ENCODE data around the gene MACO1.

Gene MACO1

DNA sequence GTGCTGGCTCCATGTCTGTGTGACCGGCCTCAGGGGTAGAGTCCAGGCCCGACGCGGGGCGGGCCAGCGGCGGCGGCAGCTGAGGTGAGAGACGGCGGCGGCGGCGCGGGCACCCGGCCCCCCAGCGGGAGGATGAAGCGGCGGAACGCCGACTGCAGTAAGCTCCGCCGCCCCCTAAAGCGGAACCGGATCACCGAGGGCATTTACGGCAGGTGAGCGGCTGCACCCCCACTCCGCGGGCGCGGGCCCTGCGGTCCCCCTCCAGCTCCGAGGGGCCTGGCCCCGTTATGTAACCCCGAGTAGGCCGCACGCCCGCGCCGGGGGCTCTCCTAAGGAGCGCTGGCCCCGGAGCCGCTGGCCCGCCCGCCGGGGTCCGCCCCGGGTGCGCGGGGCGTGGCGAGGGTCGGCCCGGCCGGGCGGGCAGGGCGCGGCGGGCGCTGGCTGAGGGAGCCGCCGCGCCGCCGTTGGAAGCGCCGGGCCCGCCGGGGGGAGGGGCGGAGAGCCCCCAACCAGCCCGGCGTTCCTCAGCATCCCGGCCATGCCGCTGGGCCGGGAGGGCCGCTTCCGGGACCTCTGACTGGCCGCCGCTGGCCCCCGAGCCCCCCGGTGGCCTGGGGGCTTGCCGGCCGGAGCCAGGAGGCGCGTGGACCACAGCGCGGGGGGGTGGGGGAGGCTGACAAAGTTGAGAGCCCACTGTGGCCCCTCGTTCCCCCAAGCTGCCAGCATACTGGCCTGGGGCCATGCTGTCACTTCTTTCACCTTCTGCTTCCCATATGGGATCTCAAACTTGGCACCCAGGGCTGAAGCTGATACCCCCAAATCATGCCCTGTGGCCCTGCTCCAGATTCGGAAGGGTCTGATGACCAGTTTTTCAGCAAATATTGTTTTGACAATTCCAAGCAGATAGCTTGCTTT lies 527 bp downstream of the MACO1 start (continued):
- TF ChIP-seq, protein P1, sequence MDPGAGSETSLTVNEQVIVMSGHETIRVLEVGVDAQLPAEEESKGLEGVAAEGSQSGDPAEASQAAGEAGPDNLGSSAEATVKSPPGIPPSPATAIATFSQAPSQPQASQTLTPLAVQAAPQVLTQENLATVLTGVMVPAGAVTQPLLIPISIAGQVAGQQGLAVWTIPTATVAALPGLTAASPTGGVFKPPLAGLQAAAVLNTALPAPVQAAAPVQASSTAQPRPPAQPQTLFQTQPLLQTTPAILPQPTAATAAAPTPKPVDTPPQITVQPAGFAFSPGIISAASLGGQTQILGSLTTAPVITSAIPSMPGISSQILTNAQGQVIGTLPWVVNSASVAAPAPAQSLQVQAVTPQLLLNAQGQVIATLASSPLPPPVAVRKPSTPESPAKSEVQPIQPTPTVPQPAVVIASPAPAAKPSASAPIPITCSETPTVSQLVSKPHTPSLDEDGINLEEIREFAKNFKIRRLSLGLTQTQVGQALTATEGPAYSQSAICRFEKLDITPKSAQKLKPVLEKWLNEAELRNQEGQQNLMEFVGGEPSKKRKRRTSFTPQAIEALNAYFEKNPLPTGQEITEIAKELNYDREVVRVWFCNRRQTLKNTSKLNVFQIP (CRISPR knock-in tag; IDR thresholded peaks at IDR 0.05; ENCODE audit: borderline replicate concordance, low read depth), result no peak
- TF ChIP-seq PPARA (CRISPR knock-in tag; IDR thresholded peaks at IDR 0.05; ENCODE audit: borderline replicate concordance), result no peak

DNA sequence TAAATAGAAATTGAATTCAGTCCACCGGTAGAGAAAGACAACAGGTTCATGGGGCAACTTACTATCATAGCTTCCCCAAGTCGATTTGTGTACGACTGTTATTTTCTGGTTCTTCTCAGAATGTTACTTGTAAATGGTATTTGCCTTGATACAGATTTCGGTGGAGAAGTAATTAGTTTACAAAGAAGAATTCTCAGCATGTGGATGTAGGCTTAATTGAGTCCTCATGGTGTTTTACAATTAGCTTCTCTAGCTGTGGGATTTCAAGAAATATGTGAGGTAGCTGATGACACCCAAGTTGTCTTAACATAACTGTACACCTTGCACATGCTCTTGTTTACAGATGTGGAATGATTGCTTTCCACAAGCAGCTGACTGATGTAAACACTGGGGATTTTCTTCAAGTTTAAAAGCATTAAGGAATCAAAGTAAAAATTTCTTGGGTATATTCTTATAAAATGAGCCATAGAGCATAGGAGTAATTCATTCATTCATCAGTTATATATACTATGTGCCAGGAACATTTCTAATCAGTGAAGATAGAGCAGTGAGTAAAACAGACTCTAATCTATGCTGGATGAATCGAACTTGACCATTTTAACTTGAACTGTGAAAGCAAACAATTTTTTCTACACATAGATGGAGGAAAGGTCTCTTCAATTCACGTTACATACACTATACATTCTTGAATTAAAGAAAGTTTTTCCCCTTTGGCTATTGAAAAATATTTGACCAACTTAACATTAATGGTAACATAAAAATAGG lies 1.4 kb downstream of the MACO1 start:
- no peak for ATAC-seq
- TF ChIP-seq PPARA (CRISPR knock-in tag; IDR thresholded peaks at IDR 0.05; ENCODE audit: borderline replicate concordance) (no peak), ZFP30 (CRISPR knock-in tag; IDR thresholded peaks at IDR 0.05) (no peak), SNAI2 (CRISPR knock-in tag; IDR thresholded peaks at IDR 0.05) (no peak), ZNF70 (CRISPR knock-in tag; IDR thresholded peaks at IDR 0.05) (no peak), ZFP3 (CRISPR knock-in tag; IDR thresholded peaks at IDR 0.05) (no peak), ARNTL (CRISPR knock-in tag; IDR thresholded peaks at IDR 0.05; ENCODE audit: borderline replicate concordance, low read depth) (no peak), GLIS3 (CRISPR knock-in tag; IDR thresholded peaks at IDR 0.05) (no peak), OSR1 (CRISPR knock-in tag; IDR thresholded peaks at IDR 0.05) (no peak), BACH2 (CRISPR knock-in tag; IDR thresholded peaks at IDR 0.05; ENCODE audit: borderline replicate concordance) (no peak), TCF4 (CRISPR knock-in tag; IDR thresholded peaks at IDR 0.05; ENCODE audit: borderline replicate concordance) (no peak)
- TF ChIP-seq, protein P1 (CRISPR knock-in tag; IDR thresholded peaks at IDR 0.05; ENCODE audit: borderline replicate concordance, low read depth), result no peak
- TF ChIP-seq, protein P2, sequence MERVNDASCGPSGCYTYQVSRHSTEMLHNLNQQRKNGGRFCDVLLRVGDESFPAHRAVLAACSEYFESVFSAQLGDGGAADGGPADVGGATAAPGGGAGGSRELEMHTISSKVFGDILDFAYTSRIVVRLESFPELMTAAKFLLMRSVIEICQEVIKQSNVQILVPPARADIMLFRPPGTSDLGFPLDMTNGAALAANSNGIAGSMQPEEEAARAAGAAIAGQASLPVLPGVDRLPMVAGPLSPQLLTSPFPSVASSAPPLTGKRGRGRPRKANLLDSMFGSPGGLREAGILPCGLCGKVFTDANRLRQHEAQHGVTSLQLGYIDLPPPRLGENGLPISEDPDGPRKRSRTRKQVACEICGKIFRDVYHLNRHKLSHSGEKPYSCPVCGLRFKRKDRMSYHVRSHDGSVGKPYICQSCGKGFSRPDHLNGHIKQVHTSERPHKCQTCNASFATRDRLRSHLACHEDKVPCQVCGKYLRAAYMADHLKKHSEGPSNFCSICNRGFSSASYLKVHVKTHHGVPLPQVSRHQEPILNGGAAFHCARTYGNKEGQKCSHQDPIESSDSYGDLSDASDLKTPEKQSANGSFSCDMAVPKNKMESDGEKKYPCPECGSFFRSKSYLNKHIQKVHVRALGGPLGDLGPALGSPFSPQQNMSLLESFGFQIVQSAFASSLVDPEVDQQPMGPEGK (CRISPR knock-in tag; IDR thresholded peaks at IDR 0.05; ENCODE audit: borderline replicate concordance), result no peak
- TF ChIP-seq, protein P3, sequence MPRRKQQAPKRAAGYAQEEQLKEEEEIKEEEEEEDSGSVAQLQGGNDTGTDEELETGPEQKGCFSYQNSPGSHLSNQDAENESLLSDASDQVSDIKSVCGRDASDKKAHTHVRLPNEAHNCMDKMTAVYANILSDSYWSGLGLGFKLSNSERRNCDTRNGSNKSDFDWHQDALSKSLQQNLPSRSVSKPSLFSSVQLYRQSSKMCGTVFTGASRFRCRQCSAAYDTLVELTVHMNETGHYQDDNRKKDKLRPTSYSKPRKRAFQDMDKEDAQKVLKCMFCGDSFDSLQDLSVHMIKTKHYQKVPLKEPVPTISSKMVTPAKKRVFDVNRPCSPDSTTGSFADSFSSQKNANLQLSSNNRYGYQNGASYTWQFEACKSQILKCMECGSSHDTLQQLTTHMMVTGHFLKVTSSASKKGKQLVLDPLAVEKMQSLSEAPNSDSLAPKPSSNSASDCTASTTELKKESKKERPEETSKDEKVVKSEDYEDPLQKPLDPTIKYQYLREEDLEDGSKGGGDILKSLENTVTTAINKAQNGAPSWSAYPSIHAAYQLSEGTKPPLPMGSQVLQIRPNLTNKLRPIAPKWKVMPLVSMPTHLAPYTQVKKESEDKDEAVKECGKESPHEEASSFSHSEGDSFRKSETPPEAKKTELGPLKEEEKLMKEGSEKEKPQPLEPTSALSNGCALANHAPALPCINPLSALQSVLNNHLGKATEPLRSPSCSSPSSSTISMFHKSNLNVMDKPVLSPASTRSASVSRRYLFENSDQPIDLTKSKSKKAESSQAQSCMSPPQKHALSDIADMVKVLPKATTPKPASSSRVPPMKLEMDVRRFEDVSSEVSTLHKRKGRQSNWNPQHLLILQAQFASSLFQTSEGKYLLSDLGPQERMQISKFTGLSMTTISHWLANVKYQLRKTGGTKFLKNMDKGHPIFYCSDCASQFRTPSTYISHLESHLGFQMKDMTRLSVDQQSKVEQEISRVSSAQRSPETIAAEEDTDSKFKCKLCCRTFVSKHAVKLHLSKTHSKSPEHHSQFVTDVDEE (CRISPR knock-in tag; IDR thresholded peaks at IDR 0.05), result no peak
- TF ChIP-seq, protein P4, sequence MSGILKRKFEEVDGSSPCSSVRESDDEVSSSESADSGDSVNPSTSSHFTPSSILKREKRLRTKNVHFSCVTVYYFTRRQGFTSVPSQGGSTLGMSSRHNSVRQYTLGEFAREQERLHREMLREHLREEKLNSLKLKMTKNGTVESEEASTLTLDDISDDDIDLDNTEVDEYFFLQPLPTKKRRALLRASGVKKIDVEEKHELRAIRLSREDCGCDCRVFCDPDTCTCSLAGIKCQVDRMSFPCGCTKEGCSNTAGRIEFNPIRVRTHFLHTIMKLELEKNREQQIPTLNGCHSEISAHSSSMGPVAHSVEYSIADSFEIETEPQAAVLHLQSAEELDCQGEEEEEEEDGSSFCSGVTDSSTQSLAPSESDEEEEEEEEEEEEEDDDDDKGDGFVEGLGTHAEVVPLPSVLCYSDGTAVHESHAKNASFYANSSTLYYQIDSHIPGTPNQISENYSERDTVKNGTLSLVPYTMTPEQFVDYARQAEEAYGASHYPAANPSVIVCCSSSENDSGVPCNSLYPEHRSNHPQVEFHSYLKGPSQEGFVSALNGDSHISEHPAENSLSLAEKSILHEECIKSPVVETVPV (CRISPR knock-in tag; IDR thresholded peaks at IDR 0.05), result no peak

DNA sequence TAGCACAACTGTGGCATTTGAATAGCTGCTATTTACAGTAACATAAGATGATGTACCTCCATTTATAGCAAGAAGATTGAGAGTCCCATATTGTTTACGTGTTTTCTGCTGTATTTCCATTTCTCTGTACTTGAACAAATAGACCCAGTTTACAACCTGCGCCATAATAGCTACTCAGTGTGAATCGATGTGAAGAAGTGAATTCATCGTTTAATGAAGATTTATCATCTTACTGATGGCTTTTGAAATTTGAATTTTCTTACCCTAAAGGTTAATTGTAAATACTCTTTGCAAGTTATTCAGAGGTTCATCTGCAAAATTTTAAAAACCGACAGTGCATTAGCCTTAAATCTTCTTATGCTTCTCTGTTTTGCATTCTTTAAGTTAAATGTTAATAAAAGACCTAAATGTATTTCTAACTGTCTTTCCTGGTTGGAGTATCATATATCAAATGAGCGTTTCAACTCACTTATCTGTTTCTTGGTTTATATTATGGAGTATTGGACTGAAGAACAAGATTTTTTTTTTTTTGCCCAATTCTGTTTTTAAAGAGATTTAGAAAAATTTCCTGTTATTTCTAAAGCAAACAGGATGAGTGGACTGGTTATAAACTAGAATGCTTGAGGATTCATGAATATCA lies 2.2 kb downstream of the MACO1 start:
- TF ChIP-seq, protein P1 (CRISPR knock-in tag; IDR thresholded peaks at IDR 0.05; ENCODE audit: borderline replicate concordance, low read depth), result no peak
- TF ChIP-seq TCF4 (CRISPR knock-in tag; IDR thresholded peaks at IDR 0.05; ENCODE audit: borderline replicate concordance) (no peak), GLIS3 (CRISPR knock-in tag; IDR thresholded peaks at IDR 0.05) (no peak), ESRRG (CRISPR knock-in tag; IDR thresholded peaks at IDR 0.05) (no peak), CSDC2 (CRISPR knock-in tag; IDR thresholded peaks at IDR 0.05) (no peak), TOX (CRISPR knock-in tag; IDR thresholded peaks at IDR 0.05; ENCODE audit: borderline replicate concordance) (no peak)
- TF ChIP-seq, protein P4 (CRISPR knock-in tag; IDR thresholded peaks at IDR 0.05), result no peak
- ATAC-seq, result no peak

Measured in SK-N-SH treated with all-trans-retinoic acid at 6 μM for 48 hours (cell line).